ENCODE results near the gene CTCF. TPM values are rescaled to one million over a fixed set of nuclear protein-coding genes. Genes with fewer than 3 reads are reported as not detected.

CTCF gene
- total and polyA plus RNA-seq, 2 experiments from 2014 or later, result 64.5 to 72.3 TPM

DNA sequence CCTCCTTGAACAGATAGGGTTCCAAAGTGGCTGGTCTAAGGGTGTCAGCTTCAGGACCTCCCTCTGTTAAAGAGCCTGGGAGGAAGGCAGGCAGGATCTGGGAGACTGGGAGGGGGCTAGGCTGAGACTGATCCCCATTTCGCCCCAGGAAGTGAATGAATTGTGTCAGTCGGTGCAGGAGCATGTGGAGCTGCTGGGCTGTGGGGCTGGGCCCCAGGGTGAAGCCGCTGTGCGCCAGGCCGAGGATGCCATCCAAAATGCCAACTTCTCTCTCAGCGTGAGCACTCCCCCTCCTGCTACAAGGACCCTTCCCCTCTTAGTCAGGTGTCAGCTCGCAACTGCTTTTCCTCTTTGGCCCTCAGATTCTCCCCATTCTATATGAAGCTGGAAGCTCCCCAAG is 88.7 kb downstream of the CTCF start:
- no peak overlapping the region for H3K4me2 ChIP-seq
- no peaks in the 10 kb centered on the region for H3K36me3 ChIP-seq (ENCODE audit: insufficient read depth)
- no peak overlapping the region for H2AFZ ChIP-seq
- Mint-ChIP-seq H3K27ac (no peak overlapping the region), H3K4me1 (peaks cover 13% of the 10 kb centered on the region), H3K4me3 (no peak overlapping the region; the same call in 2 of the 3 replicates), H3K9me3 (no peaks in the 10 kb centered on the region), H3K36me3 (ENCODE audit: low read depth) (peaks cover 9% of the 10 kb centered on the region; the same call in 1 of the 3 replicates), H3K27me3 (ENCODE audit: insufficient read depth, low read depth, poor library complexity) (peaks cover 76% of the 10 kb centered on the region)
- peaks cover 77% of the 10 kb centered on the region for H3K27me3 ChIP-seq (ENCODE audit: insufficient read depth)
- no peak for TF ChIP-seq POLR2AphosphoS5 (IDR thresholded peaks at IDR 0.05; ENCODE audit: low read depth)
- no peak for TF ChIP-seq ZNF114 (CRISPR knock-in tag; IDR thresholded peaks at IDR 0.05)
- TF ChIP-seq STAT1 (IDR thresholded peaks at IDR 0.05; ENCODE audit: unreplicated experiment), result no peak
- TF ChIP-seq ZNF331 (CRISPR knock-in tag; IDR thresholded peaks at IDR 0.05; ENCODE audit: low read depth), result no peak
- TF ChIP-seq JUNB (IDR thresholded peaks at IDR 0.05; ENCODE audit: unreplicated experiment), result no peak
- TF ChIP-seq, protein P1, sequence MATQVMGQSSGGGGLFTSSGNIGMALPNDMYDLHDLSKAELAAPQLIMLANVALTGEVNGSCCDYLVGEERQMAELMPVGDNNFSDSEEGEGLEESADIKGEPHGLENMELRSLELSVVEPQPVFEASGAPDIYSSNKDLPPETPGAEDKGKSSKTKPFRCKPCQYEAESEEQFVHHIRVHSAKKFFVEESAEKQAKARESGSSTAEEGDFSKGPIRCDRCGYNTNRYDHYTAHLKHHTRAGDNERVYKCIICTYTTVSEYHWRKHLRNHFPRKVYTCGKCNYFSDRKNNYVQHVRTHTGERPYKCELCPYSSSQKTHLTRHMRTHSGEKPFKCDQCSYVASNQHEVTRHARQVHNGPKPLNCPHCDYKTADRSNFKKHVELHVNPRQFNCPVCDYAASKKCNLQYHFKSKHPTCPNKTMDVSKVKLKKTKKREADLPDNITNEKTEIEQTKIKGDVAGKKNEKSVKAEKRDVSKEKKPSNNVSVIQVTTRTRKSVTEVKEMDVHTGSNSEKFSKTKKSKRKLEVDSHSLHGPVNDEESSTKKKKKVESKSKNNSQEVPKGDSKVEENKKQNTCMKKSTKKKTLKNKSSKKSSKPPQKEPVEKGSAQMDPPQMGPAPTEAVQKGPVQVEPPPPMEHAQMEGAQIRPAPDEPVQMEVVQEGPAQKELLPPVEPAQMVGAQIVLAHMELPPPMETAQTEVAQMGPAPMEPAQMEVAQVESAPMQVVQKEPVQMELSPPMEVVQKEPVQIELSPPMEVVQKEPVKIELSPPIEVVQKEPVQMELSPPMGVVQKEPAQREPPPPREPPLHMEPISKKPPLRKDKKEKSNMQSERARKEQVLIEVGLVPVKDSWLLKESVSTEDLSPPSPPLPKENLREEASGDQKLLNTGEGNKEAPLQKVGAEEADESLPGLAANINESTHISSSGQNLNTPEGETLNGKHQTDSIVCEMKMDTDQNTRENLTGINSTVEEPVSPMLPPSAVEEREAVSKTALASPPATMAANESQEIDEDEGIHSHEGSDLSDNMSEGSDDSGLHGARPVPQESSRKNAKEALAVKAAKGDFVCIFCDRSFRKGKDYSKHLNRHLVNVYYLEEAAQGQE (IDR thresholded peaks at IDR 0.05; ENCODE audit: unreplicated experiment), result no peak
- no peak for TF ChIP-seq EZH2 (IDR thresholded peaks at IDR 0.05; ENCODE audit: low read depth, unreplicated experiment)
- H3K4me1 ChIP-seq (ENCODE audit: insufficient read depth), result no peaks in the 10 kb centered on the region; the same call in 1 of the 2 replicates
- no peaks in the 10 kb centered on the region for H3K79me2 ChIP-seq (replicated peaks; ENCODE audit: insufficient read depth)
- H3F3A ChIP-seq (replicated peaks; ENCODE audit: low read depth), result peaks cover 6% of the 10 kb centered on the region; the same call in 1 of the 2 replicates
- no peaks in the 10 kb centered on the region; the same call in 1 of the 2 replicates for H4K20me1 ChIP-seq (replicated peaks; ENCODE audit: insufficient read depth)
- no peak overlapping the region for H3K4me3 ChIP-seq
- ATAC-seq (no peak), DNase-seq (ENCODE audit: low spot score) (no peak)
- no peaks in the 10 kb centered on the region for H3K9me2 ChIP-seq (ENCODE audit: insufficient read depth)
- H3K27ac ChIP-seq (ENCODE audit: low read depth), result no peak overlapping the region

DNA sequence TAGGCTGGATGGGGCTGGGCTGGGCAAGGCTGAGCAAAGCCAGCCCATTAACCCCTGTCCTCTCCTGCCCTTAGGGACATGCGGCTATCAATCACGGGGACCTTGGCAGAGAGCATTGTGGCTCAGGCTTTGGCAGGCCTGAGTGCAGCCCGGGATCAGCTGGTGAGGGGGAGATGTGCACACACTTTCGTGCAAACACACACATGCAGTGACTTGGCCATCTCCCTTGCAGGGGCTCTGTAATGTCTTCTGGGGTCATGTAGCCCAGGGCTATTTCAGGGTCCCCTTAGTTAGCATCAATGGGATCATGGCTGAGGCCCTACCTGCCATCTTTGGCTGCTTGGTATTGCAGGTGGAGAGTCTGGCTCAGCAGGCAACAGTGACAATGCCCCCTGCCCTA is 89.5 kb downstream of the CTCF start:
- Mint-ChIP-seq H3K27ac (no peak overlapping the region), H3K36me3 (ENCODE audit: low read depth) (peaks cover 9% of the 10 kb centered on the region; the same call in 1 of the 3 replicates), H3K27me3 (ENCODE audit: insufficient read depth, low read depth, poor library complexity) (peaks cover 73% of the 10 kb centered on the region), H3K4me1 (peaks cover 13% of the 10 kb centered on the region), H3K9me3 (no peaks in the 10 kb centered on the region), H3K4me3 (peak overlapping the region; percentile 41; the same call in 2 of the 3 replicates)
- DNase-seq (ENCODE audit: low spot score), result no peak
- H4K20me1 ChIP-seq (replicated peaks; ENCODE audit: insufficient read depth), result no peaks in the 10 kb centered on the region; the same call in 1 of the 2 replicates
- H3K4me3 ChIP-seq, result no peak overlapping the region
- no peaks in the 10 kb centered on the region for H3K36me3 ChIP-seq (ENCODE audit: insufficient read depth)
- peaks cover 70% of the 10 kb centered on the region for H3K27me3 ChIP-seq (ENCODE audit: insufficient read depth)
- no peak overlapping the region for H2AFZ ChIP-seq
- H3K4me1 ChIP-seq (ENCODE audit: insufficient read depth), result no peaks in the 10 kb centered on the region; the same call in 1 of the 2 replicates
- H3K79me2 ChIP-seq (replicated peaks; ENCODE audit: insufficient read depth), result no peaks in the 10 kb centered on the region
- H3F3A ChIP-seq (replicated peaks; ENCODE audit: low read depth), result peaks cover 6% of the 10 kb centered on the region; the same call in 1 of the 2 replicates
- no peaks in the 10 kb centered on the region for H3K9me2 ChIP-seq (ENCODE audit: insufficient read depth)
- no peak overlapping the region for H3K27ac ChIP-seq (ENCODE audit: low read depth)
- TF ChIP-seq EZH2 (IDR thresholded peaks at IDR 0.05; ENCODE audit: low read depth, unreplicated experiment) (no peak), EZH2phosphoT487 (IDR thresholded peaks at IDR 0.05; ENCODE audit: unreplicated experiment) (no peak), ZNF331 (CRISPR knock-in tag; IDR thresholded peaks at IDR 0.05; ENCODE audit: low read depth) (no peak)
- TF ChIP-seq, protein P2, sequence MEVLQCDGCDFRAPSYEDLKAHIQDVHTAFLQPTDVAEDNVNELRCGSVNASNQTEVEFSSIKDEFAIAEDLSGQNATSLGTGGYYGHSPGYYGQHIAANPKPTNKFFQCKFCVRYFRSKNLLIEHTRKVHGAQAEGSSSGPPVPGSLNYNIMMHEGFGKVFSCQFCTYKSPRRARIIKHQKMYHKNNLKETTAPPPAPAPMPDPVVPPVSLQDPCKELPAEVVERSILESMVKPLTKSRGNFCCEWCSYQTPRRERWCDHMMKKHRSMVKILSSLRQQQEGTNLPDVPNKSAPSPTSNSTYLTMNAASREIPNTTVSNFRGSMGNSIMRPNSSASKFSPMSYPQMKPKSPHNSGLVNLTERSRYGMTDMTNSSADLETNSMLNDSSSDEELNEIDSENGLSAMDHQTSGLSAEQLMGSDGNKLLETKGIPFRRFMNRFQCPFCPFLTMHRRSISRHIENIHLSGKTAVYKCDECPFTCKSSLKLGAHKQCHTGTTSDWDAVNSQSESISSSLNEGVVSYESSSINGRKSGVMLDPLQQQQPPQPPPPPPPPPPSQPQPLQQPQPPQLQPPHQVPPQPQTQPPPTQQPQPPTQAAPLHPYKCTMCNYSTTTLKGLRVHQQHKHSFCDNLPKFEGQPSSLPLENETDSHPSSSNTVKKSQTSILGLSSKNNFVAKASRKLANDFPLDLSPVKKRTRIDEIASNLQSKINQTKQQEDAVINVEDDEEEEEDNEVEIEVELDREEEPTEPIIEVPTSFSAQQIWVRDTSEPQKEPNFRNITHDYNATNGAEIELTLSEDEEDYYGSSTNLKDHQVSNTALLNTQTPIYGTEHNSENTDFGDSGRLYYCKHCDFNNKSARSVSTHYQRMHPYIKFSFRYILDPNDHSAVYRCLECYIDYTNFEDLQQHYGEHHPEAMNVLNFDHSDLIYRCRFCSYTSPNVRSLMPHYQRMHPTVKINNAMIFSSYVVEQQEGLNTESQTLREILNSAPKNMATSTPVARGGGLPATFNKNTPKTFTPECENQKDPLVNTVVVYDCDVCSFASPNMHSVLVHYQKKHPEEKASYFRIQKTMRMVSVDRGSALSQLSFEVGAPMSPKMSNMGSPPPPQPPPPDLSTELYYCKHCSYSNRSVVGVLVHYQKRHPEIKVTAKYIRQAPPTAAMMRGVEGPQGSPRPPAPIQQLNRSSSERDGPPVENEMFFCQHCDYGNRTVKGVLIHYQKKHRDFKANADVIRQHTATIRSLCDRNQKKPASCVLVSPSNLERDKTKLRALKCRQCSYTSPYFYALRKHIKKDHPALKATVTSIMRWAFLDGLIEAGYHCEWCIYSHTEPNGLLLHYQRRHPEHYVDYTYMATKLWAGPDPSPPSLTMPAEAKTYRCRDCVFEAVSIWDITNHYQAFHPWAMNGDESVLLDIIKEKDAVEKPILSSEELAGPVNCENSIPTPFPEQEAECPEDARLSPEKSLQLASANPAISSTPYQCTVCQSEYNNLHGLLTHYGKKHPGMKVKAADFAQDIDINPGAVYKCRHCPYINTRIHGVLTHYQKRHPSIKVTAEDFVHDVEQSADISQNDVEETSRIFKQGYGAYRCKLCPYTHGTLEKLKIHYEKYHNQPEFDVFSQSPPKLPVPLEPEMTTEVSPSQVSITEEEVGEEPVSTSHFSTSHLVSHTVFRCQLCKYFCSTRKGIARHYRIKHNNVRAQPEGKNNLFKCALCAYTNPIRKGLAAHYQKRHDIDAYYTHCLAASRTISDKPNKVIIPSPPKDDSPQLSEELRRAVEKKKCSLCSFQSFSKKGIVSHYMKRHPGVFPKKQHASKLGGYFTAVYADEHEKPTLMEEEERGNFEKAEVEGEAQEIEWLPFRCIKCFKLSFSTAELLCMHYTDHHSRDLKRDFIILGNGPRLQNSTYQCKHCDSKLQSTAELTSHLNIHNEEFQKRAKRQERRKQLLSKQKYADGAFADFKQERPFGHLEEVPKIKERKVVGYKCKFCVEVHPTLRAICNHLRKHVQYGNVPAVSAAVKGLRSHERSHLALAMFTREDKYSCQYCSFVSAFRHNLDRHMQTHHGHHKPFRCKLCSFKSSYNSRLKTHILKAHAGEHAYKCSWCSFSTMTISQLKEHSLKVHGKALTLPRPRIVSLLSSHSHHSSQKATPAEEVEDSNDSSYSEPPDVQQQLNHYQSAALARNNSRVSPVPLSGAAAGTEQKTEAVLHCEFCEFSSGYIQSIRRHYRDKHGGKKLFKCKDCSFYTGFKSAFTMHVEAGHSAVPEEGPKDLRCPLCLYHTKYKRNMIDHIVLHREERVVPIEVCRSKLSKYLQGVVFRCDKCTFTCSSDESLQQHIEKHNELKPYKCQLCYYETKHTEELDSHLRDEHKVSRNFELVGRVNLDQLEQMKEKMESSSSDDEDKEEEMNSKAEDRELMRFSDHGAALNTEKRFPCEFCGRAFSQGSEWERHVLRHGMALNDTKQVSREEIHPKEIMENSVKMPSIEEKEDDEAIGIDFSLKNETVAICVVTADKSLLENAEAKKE (CRISPR knock-in tag; IDR thresholded peaks at IDR 0.05), result no peak
- TF ChIP-seq, protein P3, sequence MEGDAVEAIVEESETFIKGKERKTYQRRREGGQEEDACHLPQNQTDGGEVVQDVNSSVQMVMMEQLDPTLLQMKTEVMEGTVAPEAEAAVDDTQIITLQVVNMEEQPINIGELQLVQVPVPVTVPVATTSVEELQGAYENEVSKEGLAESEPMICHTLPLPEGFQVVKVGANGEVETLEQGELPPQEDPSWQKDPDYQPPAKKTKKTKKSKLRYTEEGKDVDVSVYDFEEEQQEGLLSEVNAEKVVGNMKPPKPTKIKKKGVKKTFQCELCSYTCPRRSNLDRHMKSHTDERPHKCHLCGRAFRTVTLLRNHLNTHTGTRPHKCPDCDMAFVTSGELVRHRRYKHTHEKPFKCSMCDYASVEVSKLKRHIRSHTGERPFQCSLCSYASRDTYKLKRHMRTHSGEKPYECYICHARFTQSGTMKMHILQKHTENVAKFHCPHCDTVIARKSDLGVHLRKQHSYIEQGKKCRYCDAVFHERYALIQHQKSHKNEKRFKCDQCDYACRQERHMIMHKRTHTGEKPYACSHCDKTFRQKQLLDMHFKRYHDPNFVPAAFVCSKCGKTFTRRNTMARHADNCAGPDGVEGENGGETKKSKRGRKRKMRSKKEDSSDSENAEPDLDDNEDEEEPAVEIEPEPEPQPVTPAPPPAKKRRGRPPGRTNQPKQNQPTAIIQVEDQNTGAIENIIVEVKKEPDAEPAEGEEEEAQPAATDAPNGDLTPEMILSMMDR (conservative IDR thresholded peaks at IDR 0.05; ENCODE audit: low read depth in 2 of 2), result no peak
- no peak for ATAC-seq
- no peak overlapping the region for H3K4me2 ChIP-seq
